Measurements from ENCODE around the gene GYPB. TPM values are rescaled to one million over a fixed set of nuclear protein-coding genes. Genes with fewer than 3 reads are reported as not detected.
"Not testable (repeated sequence)": the region's sequence is repeated elsewhere in the genome, so short reads cannot be mapped to it uniquely, and the experiment has no call there.

Gene GYPB
- total RNA-seq, 1 experiment from 2014 or later = not detected

DNA sequence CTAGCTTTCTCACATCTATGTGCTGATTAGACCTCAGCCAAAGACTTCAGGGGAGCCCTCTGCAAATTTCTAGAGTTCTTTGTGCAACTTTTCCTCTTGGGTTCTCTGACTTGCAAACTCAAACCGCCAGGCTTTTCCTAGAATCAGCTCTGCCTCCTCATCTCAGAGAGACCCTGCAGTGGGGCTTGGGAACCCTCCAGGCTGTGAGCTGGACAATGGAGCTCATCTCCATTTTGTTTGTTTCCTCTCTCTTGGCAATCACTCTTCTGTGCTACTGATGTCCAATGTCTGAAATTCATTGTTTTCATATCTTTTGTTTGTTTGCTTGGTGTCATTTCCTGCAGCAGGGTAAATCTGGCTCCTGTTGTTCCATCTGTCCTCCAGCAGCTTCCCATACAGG, 33.0 kb downstream of the GYPB start:
- no peak for TF ChIP-seq CTCF (IDR thresholded peaks at IDR 0.05; ENCODE audit: insufficient read depth in 1 of 2, low read depth in 1 of 2, low read length in 1 of 2, severe bottlenecking in 1 of 2, unreplicated experiment in 1 of 2)
- no peaks in the 10 kb centered on the region for H3K9me3 ChIP-seq
- Mint-ChIP-seq H3K4me3 (ENCODE audit: unreplicated experiment) (no peak overlapping the region), H3K4me1 (ENCODE audit: low read depth, unreplicated experiment) (no peaks in the 10 kb centered on the region), H3K27me3 (ENCODE audit: insufficient read depth, unreplicated experiment) (peaks cover 4% of the 10 kb centered on the region), H3K36me3 (ENCODE audit: insufficient read depth, unreplicated experiment) (no peaks in the 10 kb centered on the region), H3K27ac (ENCODE audit: unreplicated experiment) (no peak overlapping the region), H3K9me3 (ENCODE audit: unreplicated experiment) (no peaks in the 10 kb centered on the region)
- BruUV-seq (replicated peaks) = no TSS peak
- H3K36me3 ChIP-seq (ENCODE audit: control insufficient read depth, insufficient read depth, low read length) = no peaks in the 10 kb centered on the region
- ChIA-PET POLR2A (no interaction called here), CTCF (no interaction called here)
- intact Hi-C loops (cut with micrococcal nuclease; ENCODE audit: unreplicated experiment) = no loop called here
- H3K27me3 ChIP-seq (replicated peaks; ENCODE audit: control insufficient read depth, insufficient read depth, low read length) = no peaks in the 10 kb centered on the region
- no peak overlapping the region for H3K4me3 ChIP-seq (ENCODE audit: low read depth, low read length)
- DNase-seq = no peak
- no peaks in the 10 kb centered on the region for H3K4me1 ChIP-seq

GRCh38 chr4:143980776-143981175, 38.4 kb downstream of the GYPB start:
- H3K27ac Mint-ChIP-seq (ENCODE audit: unreplicated experiment); H3K4me3 ChIP-seq (ENCODE audit: low read depth, low read length); BruUV-seq (replicated peaks); DNase-seq; H3K4me1 Mint-ChIP-seq (ENCODE audit: low read depth, unreplicated experiment); POLR2A ChIA-PET; H3K4me3 Mint-ChIP-seq (ENCODE audit: unreplicated experiment); H3K9me3 ChIP-seq; H3K9me3 Mint-ChIP-seq (ENCODE audit: unreplicated experiment); H3K27me3 Mint-ChIP-seq (ENCODE audit: insufficient read depth, unreplicated experiment); H3K4me1 ChIP-seq; H3K27me3 ChIP-seq (replicated peaks; ENCODE audit: control insufficient read depth, insufficient read depth, low read length); H3K36me3 Mint-ChIP-seq (ENCODE audit: insufficient read depth, unreplicated experiment); H3K36me3 ChIP-seq (ENCODE audit: control insufficient read depth, insufficient read depth, low read length): not testable (repeated sequence)
- CTCF ChIA-PET = interaction anchor here (0.8 to 1.2 kb wide), 2 partner anchors 208 to 422 kb away, joined by 4 to 5 read pairs; no protein-coding TSS in a partner anchor
- intact Hi-C loops (cut with micrococcal nuclease; ENCODE audit: unreplicated experiment) = loop anchor here (2.0 to 5.0 kb wide), 2 partner anchors 42 to 206 kb away; no protein-coding TSS in a partner anchor

- H3K36me3 ChIP-seq (ENCODE audit: control insufficient read depth, insufficient read depth, low read length); DNase-seq; BruUV-seq (replicated peaks); H3K9me3 ChIP-seq; H3K9me3 Mint-ChIP-seq (ENCODE audit: unreplicated experiment); H3K27me3 ChIP-seq (replicated peaks; ENCODE audit: control insufficient read depth, insufficient read depth, low read length); H3K4me3 ChIP-seq (ENCODE audit: low read depth, low read length); H3K4me1 Mint-ChIP-seq (ENCODE audit: low read depth, unreplicated experiment); H3K36me3 Mint-ChIP-seq (ENCODE audit: insufficient read depth, unreplicated experiment); POLR2A ChIA-PET; intact Hi-C loops (cut with micrococcal nuclease; ENCODE audit: unreplicated experiment); CTCF ChIA-PET; H3K4me3 Mint-ChIP-seq (ENCODE audit: unreplicated experiment); H3K27me3 Mint-ChIP-seq (ENCODE audit: insufficient read depth, unreplicated experiment); H3K4me1 ChIP-seq; H3K27ac Mint-ChIP-seq (ENCODE audit: unreplicated experiment): not testable (repeated sequence)
Measured at GRCh38 chr4:143975527-143975926, 43.7 kb downstream of the GYPB start.

- H3K9me3 Mint-ChIP-seq (ENCODE audit: unreplicated experiment); H3K4me1 Mint-ChIP-seq (ENCODE audit: low read depth, unreplicated experiment); H3K27ac Mint-ChIP-seq (ENCODE audit: unreplicated experiment); H3K9me3 ChIP-seq; intact Hi-C loops (cut with micrococcal nuclease; ENCODE audit: unreplicated experiment); H3K4me1 ChIP-seq; H3K36me3 Mint-ChIP-seq (ENCODE audit: insufficient read depth, unreplicated experiment); H3K27me3 ChIP-seq (replicated peaks; ENCODE audit: control insufficient read depth, insufficient read depth, low read length); H3K4me3 Mint-ChIP-seq (ENCODE audit: unreplicated experiment); BruUV-seq (replicated peaks); H3K4me3 ChIP-seq (ENCODE audit: low read depth, low read length); H3K27me3 Mint-ChIP-seq (ENCODE audit: insufficient read depth, unreplicated experiment); DNase-seq; H3K36me3 ChIP-seq (ENCODE audit: control insufficient read depth, insufficient read depth, low read length); CTCF ChIA-PET; POLR2A ChIA-PET: not testable (repeated sequence)
Measured at GRCh38 chr4:143974021-143974420, 45.2 kb downstream of the GYPB start.
